Esophagus squamous epithelium (tissue), 4 donors: ENCODE measurements around the gene RNU1-4.
"Not testable (repeated sequence)": the region's sequence is repeated elsewhere in the genome, so short reads cannot be mapped to it uniquely, and the experiment has no call there.

Experiments used
- CTCF ChIP-seq, 6 experiments: fragments of 450-650 bp in 4 of 6; fragments of 200-600 bp in 2 of 6; sonication (generic) in 2 of 6; IDR thresholded peaks; one replicate each; pipeline ENCODE4 v1.5.1; 2016 to 2019; ENCODE audit warnings: antibody characterized with exemption in 6 of 6, mild to moderate bottlenecking in 4 of 6, moderate library complexity in 4 of 6
- POLR2A ChIP-seq, 4 donors: fragments of 450-650 bp; IDR thresholded peaks; one replicate each; pipeline ENCODE4 v1.6.1; 2017; ENCODE audit warnings: antibody characterized with exemption in 4 of 4, mild to moderate bottlenecking in 4 of 4, moderate library complexity in 3 of 4

- TF ChIP-seq CTCF, POLR2A (IDR thresholded peaks at IDR 0.05): not testable (repeated sequence)
These were observed 36.2 kb upstream of the RNU1-4 start for GRCh38 chr1:16704076-16704475.
